KMS-11 (cell line): ENCODE data around the gene MIPOL1.
"Not testable (repeated sequence)": the region's sequence is repeated elsewhere in the genome, so short reads cannot be mapped to it uniquely, and the experiment has no call there.

Source experiments
- H2AFZ ChIP-seq: fragments of 200-600 bp; sonication (generic); 2 replicates; pipeline ENCODE4 v1.6.1; 2016; ENCODE audit warnings: antibody characterized with exemption, mixed run types, low read depth
- H3K27ac ChIP-seq: fragments of 200-600 bp; sonication (generic); 2 replicates; pipeline ENCODE4 v1.6.1; 2016; ENCODE audit warnings: mild to moderate bottlenecking, mixed run types
- H3K27me3 ChIP-seq: fragments of 200-600 bp; sonication (generic); 2 replicates; pipeline ENCODE4 v1.6.1; 2017; ENCODE audit warnings: mild to moderate bottlenecking, low read depth, mixed run types, moderate library complexity; ENCODE audit not compliant: insufficient read depth
- H3K36me3 ChIP-seq: fragments of 200-600 bp; sonication (generic); 2 replicates; pipeline ENCODE4 v1.6.1; 2017; ENCODE audit warnings: mild to moderate bottlenecking, mixed run types; ENCODE audit not compliant: insufficient read depth
- H3K4me1 ChIP-seq: fragments of 200-600 bp; sonication (generic); 2 replicates; pipeline ENCODE4 v1.6.1; 2016; ENCODE audit warnings: mild to moderate bottlenecking, low read depth, mixed run types; ENCODE audit not compliant: poor library complexity, severe bottlenecking
- H3K4me2 ChIP-seq: fragments of 200-600 bp; sonication (generic); 2 replicates; pipeline ENCODE4 v1.7.0; 2016; ENCODE audit warnings: mild to moderate bottlenecking, mixed run types
- H3K4me3 ChIP-seq: fragments of 200-600 bp; sonication (generic); IDR thresholded peaks from 2 replicates; pipeline ENCODE4 v1.6.1; 2017; ENCODE audit warnings: low read depth, low read length, mixed read lengths; ENCODE audit not compliant: insufficient read depth
- H3K79me2 ChIP-seq: fragments of 200-600 bp; sonication (generic); 2 replicates; pipeline ENCODE4 v1.6.1; 2016; ENCODE audit warnings: low read depth, mixed run types; ENCODE audit not compliant: insufficient read depth
- H3K9ac ChIP-seq: fragments of 200-600 bp; sonication (generic); 2 replicates; pipeline ENCODE4 v1.6.1; 2016; ENCODE audit warnings: mild to moderate bottlenecking, mixed run types
- H4K20me1 ChIP-seq: fragments of 200-600 bp; sonication (generic); 2 replicates; pipeline ENCODE4 v1.6.1; 2016; ENCODE audit warnings: mild to moderate bottlenecking, mixed run types; ENCODE audit not compliant: insufficient read depth
- CTCF ChIP-seq: fragments of 200-600 bp; sonication (generic); conservative IDR thresholded peaks from 2 replicates; pipeline ENCODE4 v1.6.1; 2017; ENCODE audit warnings: low read depth, mild to moderate bottlenecking, antibody characterized with exemption, low read length, moderate library complexity, mixed read lengths

The MIPOL1 gene

GRCh38 chr14:37447883-37448391 lies 250.2 kb downstream of the MIPOL1 start:
- Histone ChIP-seq H3K27me3 (no peaks in the 10 kb centered on the region), H3K36me3 (no peaks in the 10 kb centered on the region), H3K4me3 (no peak overlapping the region), H3K9ac (no peak overlapping the region), H3K4me2 (no peak overlapping the region), H3K4me1 (no peaks in the 10 kb centered on the region), H3K27ac (no peak overlapping the region), H2AFZ (no peak overlapping the region), H3K79me2 (no peaks in the 10 kb centered on the region), H4K20me1 (no peaks in the 10 kb centered on the region)
- TF ChIP-seq CTCF: no peak

- no peaks in the 10 kb centered on the region for H3K36me3 ChIP-seq
- no peaks in the 10 kb centered on the region for H3K4me1 ChIP-seq
- no peak for TF ChIP-seq CTCF
- H3K79me2 ChIP-seq: no peaks in the 10 kb centered on the region
- no peak overlapping the region for H3K27ac ChIP-seq
- H2AFZ ChIP-seq: no peak overlapping the region
- no peak overlapping the region for H3K9ac ChIP-seq
- no peak overlapping the region for H3K4me2 ChIP-seq
- H3K4me3 ChIP-seq: no peak overlapping the region
- no peaks in the 10 kb centered on the region for H4K20me1 ChIP-seq
- H3K27me3 ChIP-seq: no peaks in the 10 kb centered on the region
These were observed 254.6 kb downstream of the MIPOL1 start for GRCh38 chr14:37452323-37452722.

- Histone ChIP-seq H3K4me3 (no peak overlapping the region), H3K27me3 (no peaks in the 10 kb centered on the region), H3K79me2 (no peaks in the 10 kb centered on the region), H3K9ac (no peak overlapping the region), H3K36me3 (no peaks in the 10 kb centered on the region), H4K20me1 (no peaks in the 10 kb centered on the region), H2AFZ (no peak overlapping the region), H3K4me2 (no peak overlapping the region), H3K4me1 (no peaks in the 10 kb centered on the region), H3K27ac (no peak overlapping the region)
- TF ChIP-seq CTCF: no peak
These were observed 256.2 kb downstream of the MIPOL1 start for GRCh38 chr14:37453985-37454384.

- no peaks in the 10 kb centered on the region for H4K20me1 ChIP-seq
- no peak overlapping the region for H2AFZ ChIP-seq
- H3K36me3 ChIP-seq: no peaks in the 10 kb centered on the region
- H3K4me1 ChIP-seq: no peaks in the 10 kb centered on the region
- no peak overlapping the region for H3K4me2 ChIP-seq
- H3K79me2 ChIP-seq: no peaks in the 10 kb centered on the region
- H3K4me3 ChIP-seq: no peak overlapping the region
- no peak overlapping the region for H3K27ac ChIP-seq
- no peak overlapping the region for H3K9ac ChIP-seq
- no peak for TF ChIP-seq CTCF
- H3K27me3 ChIP-seq: no peaks in the 10 kb centered on the region
These were observed 259.6 kb downstream of the MIPOL1 start for GRCh38 chr14:37457334-37457733.

- not testable (repeated sequence) for H3K4me1 ChIP-seq, H3K27ac ChIP-seq, H3K9ac ChIP-seq, H3K36me3 ChIP-seq, H3K27me3 ChIP-seq, H4K20me1 ChIP-seq, H3K4me2 ChIP-seq, H3K4me3 ChIP-seq, H3K79me2 ChIP-seq, H2AFZ ChIP-seq
These were observed 264.7 kb downstream of the MIPOL1 start for GRCh38 chr14:37462426-37462825.
